ENCODE measurements around the gene SBF2. TPM values are rescaled to one million over a fixed set of nuclear protein-coding genes. Genes with fewer than 3 reads are reported as not detected.

The SBF2 gene
- total RNA-seq, 1 donor from 2014 or later = 39.5 TPM

- Mint-ChIP-seq H3K27ac (peak overlapping the region; percentile 98), H3K9me3 (no peaks in the 10 kb centered on the region), H3K4me3 (peak overlapping the region; percentile 98), H3K27me3 (peaks cover 79% of the 10 kb centered on the region), H3K36me3 (peaks cover 10% of the 10 kb centered on the region), H3K4me1 (ENCODE audit: unreplicated experiment) (peaks cover 19% of the 10 kb centered on the region)
- no peak for DNase-seq (ENCODE audit: extremely low spot score, unreplicated experiment)
- TF ChIP-seq CTCF (conservative IDR thresholded peaks at IDR 0.05) = no peak
Observed at GRCh38 chr11:10303558-10304363, 9.7 kb upstream of the SBF2 start.

- Mint-ChIP-seq H3K4me1 (ENCODE audit: unreplicated experiment) (peaks cover 19% of the 10 kb centered on the region), H3K36me3 (peaks cover 10% of the 10 kb centered on the region), H3K27me3 (peaks cover 71% of the 10 kb centered on the region), H3K9me3 (no peaks in the 10 kb centered on the region), H3K27ac (peak overlapping the region; percentile 98), H3K4me3 (peak overlapping the region; percentile 98)
- no peak for DNase-seq (ENCODE audit: extremely low spot score, unreplicated experiment)
- no peak for TF ChIP-seq CTCF (conservative IDR thresholded peaks at IDR 0.05)
Observed at GRCh38 chr11:10302744-10303557, 8.9 kb upstream of the SBF2 start.

- Mint-ChIP-seq H3K27ac (peak overlapping the region; percentile 98), H3K36me3 (peaks cover 14% of the 10 kb centered on the region), H3K9me3 (no peaks in the 10 kb centered on the region), H3K4me3 (peak overlapping the region; percentile 98), H3K27me3 (peaks cover 65% of the 10 kb centered on the region), H3K4me1 (ENCODE audit: unreplicated experiment) (peaks cover 23% of the 10 kb centered on the region)
- no peak for TF ChIP-seq CTCF (conservative IDR thresholded peaks at IDR 0.05)
- no peak for DNase-seq (ENCODE audit: extremely low spot score, unreplicated experiment)
Observed at GRCh38 chr11:10302359-10302743, 8.3 kb upstream of the SBF2 start.

- no peak for DNase-seq (ENCODE audit: extremely low spot score, unreplicated experiment)
- peak overlapping the region; percentile 98 for H3K27ac Mint-ChIP-seq
- no peaks in the 10 kb centered on the region for H3K9me3 Mint-ChIP-seq
- peak overlapping the region; percentile 98 for H3K4me3 Mint-ChIP-seq
- peaks cover 10% of the 10 kb centered on the region for H3K36me3 Mint-ChIP-seq
- no peak for TF ChIP-seq CTCF (conservative IDR thresholded peaks at IDR 0.05)
- peaks cover 18% of the 10 kb centered on the region for H3K4me1 Mint-ChIP-seq (ENCODE audit: unreplicated experiment)
- peaks cover 59% of the 10 kb centered on the region for H3K27me3 Mint-ChIP-seq
Observed at GRCh38 chr11:10301656-10302358, 7.8 kb upstream of the SBF2 start.

GRCh38 chr11:10298342-10298741, 4.3 kb upstream of the SBF2 start:
- H3K27ac Mint-ChIP-seq = no peak overlapping the region
- H3K4me1 Mint-ChIP-seq (ENCODE audit: unreplicated experiment) = peaks cover 13% of the 10 kb centered on the region
- peaks cover 30% of the 10 kb centered on the region for H3K27me3 Mint-ChIP-seq
- TF ChIP-seq CTCF (conservative IDR thresholded peaks at IDR 0.05) = peak; percentile 50
- DNase-seq (ENCODE audit: extremely low spot score, unreplicated experiment) = no peak
- peak overlapping the region; percentile 25 for H3K4me3 Mint-ChIP-seq
- peaks cover 10% of the 10 kb centered on the region for H3K36me3 Mint-ChIP-seq
- H3K9me3 Mint-ChIP-seq = no peaks in the 10 kb centered on the region
